DMS 273 treated with DMSO at 0.1 percent for 48 hours (cell line): ENCODE measurements around the gene CCL27.

Source experiments
- DNase-seq: peaks from one replicate; lab custom pipeline; 2025; lab: John Stamatoyannopoulos, UW

CCL27 gene

DNA sequence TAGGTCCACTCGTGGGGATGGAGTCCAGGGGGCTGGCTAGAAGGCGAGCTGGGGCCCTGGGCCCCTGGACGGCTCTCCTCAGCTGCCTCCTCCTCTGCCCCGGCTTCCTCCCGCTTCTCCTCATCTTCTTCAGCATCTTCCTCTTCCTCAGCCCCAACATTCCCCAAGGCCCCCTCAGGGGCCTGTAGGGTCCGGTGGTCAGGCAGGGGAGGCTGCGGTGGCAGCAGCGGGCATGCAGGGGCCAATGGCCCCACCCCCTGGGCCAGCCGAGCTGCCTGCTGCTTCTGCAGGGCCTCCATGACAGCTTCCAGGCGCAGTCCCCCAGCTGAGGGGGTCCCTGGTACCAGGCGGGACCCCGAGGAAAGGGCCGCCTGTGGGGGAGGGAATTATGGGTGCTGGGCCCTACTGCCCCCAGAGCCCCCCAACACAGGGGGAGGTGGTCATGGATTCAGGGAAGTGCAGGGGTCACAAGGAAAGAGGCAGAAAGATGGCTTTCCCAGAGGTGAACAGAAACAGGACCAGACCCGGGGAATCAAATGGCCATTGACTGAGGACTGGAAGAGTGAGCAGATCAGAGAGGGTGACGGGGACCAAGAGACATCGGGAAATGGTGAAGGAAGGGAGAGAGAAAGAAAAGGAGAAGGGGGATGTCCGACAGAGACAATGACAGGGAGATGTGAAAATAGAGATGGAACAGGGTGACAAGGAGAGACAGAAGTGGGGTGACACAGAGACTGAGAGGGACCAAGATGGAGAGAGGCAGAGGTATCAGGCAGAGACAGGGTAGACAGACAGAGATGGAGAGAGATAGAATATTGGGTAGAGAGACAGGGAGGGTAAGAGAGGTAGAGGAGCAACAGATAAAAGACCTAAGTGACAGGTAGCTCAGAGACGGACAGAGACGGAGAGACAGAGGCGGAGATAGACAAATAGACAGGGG is 34.5 kb downstream of the CCL27 start:
- DNase-seq: no peak

DNA sequence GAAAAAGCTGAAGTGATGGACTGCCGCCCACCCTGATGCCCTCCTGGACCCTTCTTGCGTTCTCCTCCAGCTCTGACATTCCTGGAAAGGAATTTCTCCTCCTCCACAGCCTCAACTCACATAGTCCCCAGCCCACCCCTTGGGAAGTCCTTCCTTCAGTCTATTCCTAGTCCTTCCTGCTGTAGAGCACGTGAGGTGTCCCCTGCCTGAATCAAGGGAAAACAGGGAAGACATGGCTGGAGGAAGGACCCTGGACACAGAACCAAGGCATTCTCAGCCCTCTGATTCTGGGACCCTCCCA is 37.3 kb downstream of the CCL27 start:
- DNase-seq: no peak

DNA sequence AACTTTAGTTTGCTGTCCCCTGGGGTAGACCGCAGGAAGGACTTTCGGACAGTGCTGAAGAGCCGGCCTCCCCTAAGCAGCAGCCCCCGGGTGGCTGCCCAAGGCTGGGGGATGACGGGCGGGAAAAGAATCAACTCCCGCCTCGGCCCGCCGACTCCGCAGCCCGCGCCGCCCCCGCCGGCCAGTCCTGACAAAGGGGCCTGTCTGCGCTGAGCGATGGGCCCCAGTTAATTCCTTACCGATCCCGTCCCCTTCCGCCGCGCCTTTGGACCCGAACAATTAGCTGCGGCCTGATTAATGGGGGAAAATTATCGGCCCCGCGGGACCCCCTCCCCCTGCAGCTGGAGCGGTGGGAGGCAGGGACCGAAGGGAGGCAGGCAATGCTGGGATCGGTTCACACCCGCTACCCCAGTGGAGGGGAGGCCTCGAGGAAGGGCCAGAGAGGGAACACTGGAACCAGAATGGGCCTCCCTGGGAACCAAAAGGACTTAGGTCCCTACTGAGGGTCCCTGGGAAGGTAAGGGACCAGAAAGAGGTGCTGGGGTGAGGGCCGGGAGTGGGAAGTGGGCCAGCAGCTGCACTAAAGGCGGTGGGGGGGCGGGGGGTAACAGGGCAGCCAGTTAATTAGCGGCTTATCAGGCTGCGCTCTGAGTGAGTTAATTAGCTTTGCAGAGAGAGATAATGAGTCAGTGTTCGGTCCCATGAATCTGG is 37.8 kb downstream of the CCL27 start:
- DNase-seq: no peak

DNA sequence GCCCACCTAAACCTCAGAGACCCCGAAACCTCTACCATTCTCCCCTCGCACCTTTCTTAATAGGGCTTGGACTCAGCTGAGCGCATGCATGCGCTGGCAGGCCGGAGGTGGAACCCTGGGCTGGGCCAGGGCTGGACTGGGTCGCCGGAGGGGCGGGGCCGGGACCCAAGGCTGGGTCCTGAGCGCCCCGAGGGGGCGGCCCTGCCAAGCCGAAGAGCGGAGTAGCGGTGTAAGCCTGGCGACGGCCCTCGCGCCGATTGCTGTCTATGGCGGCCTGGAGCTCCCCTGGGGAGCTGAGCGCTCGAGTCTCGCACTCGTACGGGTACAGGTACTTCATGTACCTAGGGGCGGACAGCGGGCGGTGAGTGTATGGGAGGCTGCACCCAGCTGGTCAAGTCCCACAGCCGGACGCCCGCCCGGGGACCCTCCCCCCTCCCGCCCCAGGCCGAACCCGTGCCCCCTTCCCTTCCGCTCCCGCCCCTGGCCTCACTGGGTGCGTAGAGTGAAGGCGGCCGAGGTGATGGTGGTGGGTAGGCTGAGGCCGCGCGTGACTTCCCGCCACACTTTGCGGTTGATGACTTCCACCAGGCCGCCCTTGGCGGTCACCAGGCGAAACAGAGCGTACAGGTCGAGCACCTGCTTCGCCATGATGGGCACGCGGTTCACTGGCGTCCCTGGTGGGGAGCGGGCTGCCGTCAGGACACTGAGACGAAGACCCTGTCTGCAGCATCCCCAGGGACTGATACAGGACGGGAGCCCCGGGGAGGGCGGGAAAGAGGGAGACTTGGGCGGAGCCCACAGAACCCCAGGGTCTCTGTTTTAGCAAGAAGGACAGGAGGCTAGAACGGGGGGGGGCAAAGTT is 38.9 kb downstream of the CCL27 start:
- DNase-seq: no peak

DNA sequence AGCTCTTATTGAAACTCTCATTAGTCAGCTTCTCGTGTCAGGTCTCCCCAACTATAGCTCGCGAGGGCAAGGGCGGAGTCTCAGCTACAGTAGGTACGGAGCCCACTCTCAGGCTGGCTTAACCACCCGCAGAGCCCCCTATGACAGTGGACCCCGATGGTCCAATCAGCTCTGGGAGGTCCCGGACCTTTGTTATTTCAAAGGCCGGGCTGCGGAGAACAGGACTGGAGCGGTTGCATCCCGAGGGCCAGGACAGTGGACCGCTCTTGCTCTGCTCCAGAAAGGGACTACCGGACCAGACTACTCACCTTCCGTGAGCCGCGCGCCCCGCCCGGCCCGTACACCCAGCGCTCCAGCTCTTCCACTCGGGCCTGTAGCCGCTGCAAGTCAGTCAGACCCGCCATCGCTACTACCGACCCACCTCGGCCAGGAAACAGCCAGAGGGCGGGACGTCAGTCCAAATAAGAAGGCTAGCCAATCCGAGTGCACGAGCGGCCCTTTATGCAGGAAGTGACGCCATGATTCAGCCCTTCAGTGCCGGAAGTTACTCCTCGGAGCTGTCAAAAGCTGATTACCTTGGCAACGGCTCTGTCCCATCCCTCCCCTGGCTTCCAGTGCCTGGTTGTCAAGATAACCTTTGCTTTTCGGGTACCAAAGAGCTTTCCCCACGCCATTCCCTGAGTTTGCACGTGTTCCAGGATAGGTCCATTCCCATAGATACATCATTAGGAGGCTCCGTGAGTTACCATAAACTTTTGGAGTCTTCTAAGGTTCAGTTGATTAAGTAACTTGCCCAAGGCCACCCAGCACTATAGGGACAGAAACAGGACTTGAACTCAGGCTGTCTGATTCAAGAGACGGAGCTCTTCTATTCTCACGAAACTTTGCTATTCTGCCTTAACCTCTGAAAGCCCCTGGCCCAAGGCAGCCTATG is 42.1 kb downstream of the CCL27 start, which contains the start of gene DCTN3:
Gene DCTN3, minus strand, starts transcription at position 435 of the 934 bp plus-strand sequence. Its CDS starts 31 bp downstream, at position 404.
- DNase-seq: peak; percentile 89

DNA sequence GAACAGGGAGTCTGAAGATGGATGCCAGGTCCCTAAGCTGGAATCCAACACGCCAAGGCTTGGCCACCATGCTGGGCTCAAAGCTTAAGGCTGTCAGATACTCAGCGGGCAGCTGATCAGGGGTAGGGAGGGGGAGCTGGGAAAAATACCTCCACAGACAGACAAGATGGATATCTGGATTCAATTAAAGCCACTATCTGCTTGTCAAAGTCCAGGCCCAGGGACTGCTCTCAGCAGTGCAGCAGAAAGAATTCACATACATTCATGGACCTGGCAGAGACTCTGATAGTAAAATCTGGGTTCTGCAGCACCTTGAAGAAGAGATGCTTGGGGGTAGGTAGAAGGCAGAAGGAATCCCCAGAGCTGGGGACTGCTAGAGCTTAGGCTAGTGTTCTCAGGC is 47.3 kb downstream of the CCL27 start:
- DNase-seq: no peak

DNA sequence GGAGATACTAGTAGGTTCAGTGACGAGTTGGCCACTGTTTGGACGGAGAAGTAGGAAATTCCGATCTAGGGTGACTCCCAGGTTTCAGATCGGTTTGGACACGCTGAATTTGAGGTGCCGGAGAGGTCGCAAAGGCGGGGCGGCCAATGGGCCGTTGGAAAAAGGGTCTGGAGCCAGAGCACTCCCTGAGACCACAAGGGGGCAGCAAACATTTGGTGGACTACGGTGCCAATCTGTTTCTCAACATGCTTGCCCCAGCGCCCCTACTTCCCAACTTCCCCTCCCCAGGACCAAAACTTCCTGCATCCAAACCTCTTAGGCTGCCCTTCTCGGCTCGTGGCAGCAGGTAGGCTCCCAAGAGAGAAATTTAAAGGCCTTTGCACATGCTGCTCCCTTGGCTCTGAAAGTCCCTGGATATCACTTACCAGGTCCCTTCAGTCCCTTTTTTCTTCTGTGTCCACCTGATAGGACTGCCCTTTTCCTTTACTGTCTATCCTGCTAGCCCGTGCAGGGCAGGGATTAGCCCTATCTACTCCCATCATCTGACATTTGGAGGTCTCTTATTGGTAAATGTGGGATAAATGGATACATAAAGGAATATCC is 49.6 kb downstream of the CCL27 start:
- DNase-seq: peak; percentile 40
